Fibroblast of pulmonary artery (primary cell): ENCODE results near the gene TIPARP.

Experiments
- DNase-seq: peaks from one replicate; pipeline ENCODE4 v3.0.0-alpha.2; 2010; ENCODE audit warnings: low read depth
- H3K4me3 ChIP-seq: replicated peaks from 2 replicates; pipeline ENCODE4 v1.5.1; 2011; ENCODE audit warnings: low read depth, mild to moderate bottlenecking, control low read depth, low read length, moderate library complexity
- TF ChIP-seq, protein P1 (sequence below): IDR thresholded peaks from 2 replicates; pipeline ENCODE4 v1.5.1; 2011; ENCODE audit warnings: mild to moderate bottlenecking, control low read depth, low read length, inconsistent platforms; ENCODE audit errors: missing control alignments

TIPARP gene

DNA sequence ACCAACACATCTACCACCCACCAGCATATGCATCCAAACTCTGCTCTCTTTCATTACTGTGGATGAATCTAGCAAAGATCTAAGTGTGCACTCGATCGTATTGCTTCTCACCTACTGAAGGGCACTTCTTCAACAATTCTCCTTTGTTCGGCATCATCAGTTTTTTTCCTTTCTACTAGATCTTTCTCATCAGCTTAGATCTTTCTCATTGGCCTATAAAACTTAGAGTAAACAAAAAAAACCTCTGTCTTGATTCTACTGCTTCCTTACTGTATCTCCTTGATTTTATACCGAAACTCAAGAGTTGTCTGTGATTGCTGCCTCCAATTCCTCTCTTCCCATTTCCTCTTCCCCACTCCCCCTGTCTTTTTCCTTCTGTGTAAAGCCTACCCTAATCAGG is 36.1 kb upstream of the TIPARP start:
- no peak for DNase-seq
- TF ChIP-seq, protein P1, sequence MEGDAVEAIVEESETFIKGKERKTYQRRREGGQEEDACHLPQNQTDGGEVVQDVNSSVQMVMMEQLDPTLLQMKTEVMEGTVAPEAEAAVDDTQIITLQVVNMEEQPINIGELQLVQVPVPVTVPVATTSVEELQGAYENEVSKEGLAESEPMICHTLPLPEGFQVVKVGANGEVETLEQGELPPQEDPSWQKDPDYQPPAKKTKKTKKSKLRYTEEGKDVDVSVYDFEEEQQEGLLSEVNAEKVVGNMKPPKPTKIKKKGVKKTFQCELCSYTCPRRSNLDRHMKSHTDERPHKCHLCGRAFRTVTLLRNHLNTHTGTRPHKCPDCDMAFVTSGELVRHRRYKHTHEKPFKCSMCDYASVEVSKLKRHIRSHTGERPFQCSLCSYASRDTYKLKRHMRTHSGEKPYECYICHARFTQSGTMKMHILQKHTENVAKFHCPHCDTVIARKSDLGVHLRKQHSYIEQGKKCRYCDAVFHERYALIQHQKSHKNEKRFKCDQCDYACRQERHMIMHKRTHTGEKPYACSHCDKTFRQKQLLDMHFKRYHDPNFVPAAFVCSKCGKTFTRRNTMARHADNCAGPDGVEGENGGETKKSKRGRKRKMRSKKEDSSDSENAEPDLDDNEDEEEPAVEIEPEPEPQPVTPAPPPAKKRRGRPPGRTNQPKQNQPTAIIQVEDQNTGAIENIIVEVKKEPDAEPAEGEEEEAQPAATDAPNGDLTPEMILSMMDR: no peak
- H3K4me3 ChIP-seq: no peak overlapping the region

DNA sequence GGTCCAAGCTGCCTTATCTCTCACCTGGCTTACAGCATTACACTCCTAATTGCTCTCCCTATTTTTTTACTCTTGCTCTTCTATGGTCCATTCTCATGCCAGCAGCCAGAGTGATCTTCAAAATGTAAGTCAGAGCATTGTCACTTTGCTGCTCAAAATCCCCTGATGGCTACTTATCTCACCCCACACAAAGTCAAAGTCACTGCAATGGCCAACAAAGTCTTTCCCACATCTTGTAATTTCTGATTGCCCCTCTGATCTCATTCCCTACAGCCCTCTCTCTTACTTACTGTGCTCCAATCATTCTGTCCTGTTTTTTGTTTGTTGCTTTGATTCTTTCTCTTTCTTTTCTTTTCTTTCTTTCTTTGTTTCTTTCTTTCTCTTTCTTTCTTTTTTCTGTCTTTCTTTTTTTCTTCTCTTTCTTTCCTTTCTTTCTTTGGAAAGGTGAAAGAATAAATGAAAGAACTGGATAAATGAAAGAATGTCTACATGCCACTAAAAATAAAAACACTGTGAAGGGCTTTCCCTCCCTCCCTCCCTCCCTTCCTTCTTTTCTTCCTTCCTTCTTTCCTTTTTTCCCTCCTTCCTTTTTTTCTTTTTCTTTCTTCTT is 34.9 kb upstream of the TIPARP start:
- DNase-seq: no peak
- TF ChIP-seq, protein P1: no peak
- no peak overlapping the region for H3K4me3 ChIP-seq

DNA sequence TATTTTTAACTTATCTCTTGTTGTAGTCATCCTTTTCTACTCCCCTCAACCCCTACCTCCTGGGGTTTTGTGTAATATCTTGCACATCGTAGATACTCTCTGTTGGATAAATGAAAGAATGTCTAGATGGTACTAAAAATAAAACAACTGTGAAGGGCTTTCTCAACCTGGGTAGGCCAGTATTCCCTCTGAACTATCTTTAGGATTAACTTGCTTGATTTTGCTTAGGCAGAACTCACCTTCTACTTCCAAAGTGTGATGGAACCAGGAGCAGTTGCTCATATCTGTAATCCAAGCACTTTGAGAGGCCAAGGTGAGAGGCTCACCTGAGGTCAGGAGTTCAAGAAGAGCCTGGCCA is 32.8 kb upstream of the TIPARP start:
- no peak for DNase-seq

DNA sequence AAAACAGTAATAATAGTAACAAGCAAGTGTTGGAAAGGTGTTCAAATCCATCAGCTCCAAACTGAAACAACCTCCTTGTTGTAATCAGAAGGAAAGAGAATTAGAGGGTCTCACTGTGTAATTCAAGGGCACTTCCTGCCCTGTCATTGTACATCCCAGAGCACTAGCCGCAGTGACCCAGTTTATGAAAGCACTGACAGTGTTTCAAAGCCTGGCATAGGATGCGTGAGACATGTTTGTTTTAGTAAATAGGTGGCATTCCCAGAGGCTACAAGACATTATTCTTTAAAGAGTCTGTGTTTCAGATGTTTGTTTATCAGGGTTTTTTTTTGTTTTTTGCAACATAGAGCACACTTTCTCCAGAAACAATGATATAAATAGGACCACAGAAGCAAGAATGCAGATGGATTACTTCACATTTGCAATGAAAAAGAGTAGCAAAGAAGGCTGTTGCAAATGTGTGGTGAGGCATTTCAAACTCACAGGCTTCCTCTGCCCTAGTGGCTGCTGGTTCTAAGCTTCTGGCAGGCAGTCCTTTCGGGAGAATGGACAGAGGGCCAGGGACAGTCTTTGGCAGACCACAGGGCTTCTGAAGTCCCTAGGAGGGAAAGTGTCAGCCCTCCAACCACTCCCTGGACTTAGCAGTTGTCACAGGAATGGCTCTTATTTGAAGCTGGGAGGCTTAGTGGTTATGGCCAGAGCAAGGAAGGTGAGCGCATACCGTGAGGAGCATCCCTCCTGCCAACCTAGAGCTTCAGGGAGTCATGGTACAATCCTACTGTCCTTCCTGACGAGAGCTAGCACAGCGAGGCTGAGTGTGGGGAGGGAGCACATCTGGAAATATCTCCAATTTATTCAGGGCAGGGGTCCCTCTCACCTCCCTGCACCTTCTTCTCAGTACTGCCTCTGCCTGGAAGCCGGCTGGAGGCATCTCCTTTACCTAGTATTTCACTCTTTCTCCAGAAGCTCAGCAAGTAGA is 31.4 kb upstream of the TIPARP start:
- H3K4me3 ChIP-seq: no peak overlapping the region
- peak; percentile 33 for DNase-seq
- TF ChIP-seq, protein P1: no peak

More for the DNA sequence above, 32.8 kb upstream of the TIPARP start:
- TF ChIP-seq, protein P1: no peak
- no peak overlapping the region for H3K4me3 ChIP-seq

DNA sequence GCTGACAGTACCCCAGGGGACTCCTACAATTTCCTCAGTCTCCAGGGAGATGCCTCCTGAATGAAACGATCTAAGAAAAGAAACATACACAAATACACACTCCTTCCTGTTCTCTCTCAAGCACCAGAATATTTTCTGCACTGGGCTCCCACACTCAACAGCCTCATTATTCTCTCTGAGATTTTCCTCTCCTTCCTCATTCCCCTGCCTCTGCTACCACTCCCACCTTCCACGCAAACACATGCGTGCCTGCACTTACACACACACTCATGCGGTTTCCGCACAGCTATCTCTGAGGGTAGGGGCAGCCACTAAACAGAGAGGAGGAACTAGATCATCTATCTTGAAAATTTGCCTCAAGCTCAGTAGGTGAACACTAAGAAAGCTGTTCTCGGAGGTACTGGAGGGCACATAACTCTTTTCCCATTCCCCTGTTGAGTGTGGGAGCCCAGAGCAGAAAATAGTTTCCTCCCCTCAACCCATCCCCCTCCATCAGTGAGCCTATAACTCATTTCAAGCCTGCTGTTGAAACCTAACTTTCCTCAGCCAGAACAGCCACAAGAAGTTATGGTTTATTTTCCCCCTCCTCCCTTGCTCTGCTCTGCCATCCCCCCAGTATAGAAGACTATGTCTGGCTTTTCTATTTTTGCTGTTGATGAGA is 30.5 kb upstream of the TIPARP start:
- TF ChIP-seq, protein P1: no peak
- peak; percentile 61 for DNase-seq

DNA sequence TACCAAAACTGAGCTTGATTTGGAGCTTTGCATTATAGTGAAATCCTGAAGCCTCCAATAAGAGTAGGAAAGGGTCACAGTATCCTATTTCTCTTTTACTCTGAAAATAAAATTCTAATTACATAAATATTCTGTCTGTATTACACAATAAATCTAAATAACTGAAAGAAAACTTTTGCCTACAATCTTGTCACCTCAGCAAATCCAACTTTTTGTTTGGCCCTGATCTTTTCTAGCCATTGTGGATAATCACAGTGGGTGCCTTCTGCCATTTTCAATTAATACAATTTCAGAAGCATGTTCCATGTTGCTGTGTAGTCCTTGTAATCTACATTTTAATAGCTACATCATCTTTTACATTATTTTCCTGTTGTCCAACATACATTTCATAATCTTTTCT is 29.4 kb upstream of the TIPARP start:
- H3K4me3 ChIP-seq: no peak overlapping the region
- DNase-seq: no peak
- TF ChIP-seq, protein P1: no peak

More for the DNA sequence above, 30.5 kb upstream of the TIPARP start:
- no peak overlapping the region for H3K4me3 ChIP-seq
